HepG2 (cell line): ENCODE results near the gene NKRF. TPM values are rescaled to one million over a fixed set of nuclear protein-coding genes. Genes with fewer than 3 reads are reported as not detected.

Experiments used
- CCDC6 ChIP-seq: sonication (generic); formaldehyde crosslinking; IDR thresholded peaks from 2 replicates; pipeline ENCODE4 v1.8.1; 2022; ENCODE audit warnings: mild to moderate bottlenecking, missing genetic modification reagents, moderate library complexity
- POGZ ChIP-seq: sonication (generic); formaldehyde crosslinking; IDR thresholded peaks from 2 replicates; pipeline ENCODE4 v1.4.0; 2020; ENCODE audit warnings: mild to moderate bottlenecking, missing genetic modification reagents
- SAP130 ChIP-seq: IDR thresholded peaks from 2 replicates; pipeline ENCODE4 v1.6.1; 2016; ENCODE audit warnings: low read depth
- USF2 ChIP-seq, 2 experiments: sonication (generic) in 1 of 2; formaldehyde crosslinking in 1 of 2; IDR thresholded peaks; 2 replicates each; pipeline versions ENCODE4 v1.5.1 to v1.6.1; 2011 to 2020; ENCODE audit warnings: borderline replicate concordance in 1 of 2, low read depth in 1 of 2, low read length in 1 of 2, mild to moderate bottlenecking in 1 of 2, missing genetic modification reagents in 1 of 2, moderate library complexity in 1 of 2
- ZNF253 ChIP-seq: sonication (generic); formaldehyde crosslinking; IDR thresholded peaks from 2 replicates; pipeline ENCODE4 v1.8.0; 2022; ENCODE audit warnings: mild to moderate bottlenecking, missing genetic modification reagents, borderline replicate concordance
- ZNF816 ChIP-seq: sonication (generic); formaldehyde crosslinking; IDR thresholded peaks from 2 replicates; pipeline ENCODE4 v1.8.0; 2022; ENCODE audit warnings: missing genetic modification reagents, mild to moderate bottlenecking, borderline replicate concordance
- polyA plus RNA-seq, 8 experiments: library from polyadenylated mRNA; depleted of rRNA in 3 of 8; stranded (reverse) in 7 of 8; unstranded in 1 of 8; fragments of >200 nt; fragmentation: Illumina TruSeq in 4 of 8; extraction: Trizol in 4 of 8; gene quantifications; 2 replicates each; pipeline versions ENCODE4 v1.2.1 to v1.2.3, GENCODE V29; 2011 to 2016; ENCODE audit warnings: low read depth in 4 of 8, missing spikeins in 1 of 8, mixed read lengths in 1 of 8; ENCODE audit not compliant: insufficient read depth in 1 of 8
- total RNA-seq, 5 experiments: library from RNA; depleted of rRNA; stranded (reverse); fragments of >200 nt; fragmentation: Illumina TruSeq; extraction: Trizol; gene quantifications; 2 replicates each; pipeline ENCODE4 v1.2.3, GENCODE V29; 2016; ENCODE audit warnings: low read depth in 1 of 5
- TF ChIP-seq, protein P1 (sequence below): sonication (generic); IDR thresholded peaks from 2 replicates; pipeline ENCODE4 v1.6.1; 2016; ENCODE audit warnings: low read depth, borderline replicate concordance

The NKRF gene
- total and polyA plus RNA-seq, 2 of the 13 experiments (the other 11 are each of a cell fraction or from before 2014, with no cell fraction given), result 3.3 to 6.0 TPM

DNA sequence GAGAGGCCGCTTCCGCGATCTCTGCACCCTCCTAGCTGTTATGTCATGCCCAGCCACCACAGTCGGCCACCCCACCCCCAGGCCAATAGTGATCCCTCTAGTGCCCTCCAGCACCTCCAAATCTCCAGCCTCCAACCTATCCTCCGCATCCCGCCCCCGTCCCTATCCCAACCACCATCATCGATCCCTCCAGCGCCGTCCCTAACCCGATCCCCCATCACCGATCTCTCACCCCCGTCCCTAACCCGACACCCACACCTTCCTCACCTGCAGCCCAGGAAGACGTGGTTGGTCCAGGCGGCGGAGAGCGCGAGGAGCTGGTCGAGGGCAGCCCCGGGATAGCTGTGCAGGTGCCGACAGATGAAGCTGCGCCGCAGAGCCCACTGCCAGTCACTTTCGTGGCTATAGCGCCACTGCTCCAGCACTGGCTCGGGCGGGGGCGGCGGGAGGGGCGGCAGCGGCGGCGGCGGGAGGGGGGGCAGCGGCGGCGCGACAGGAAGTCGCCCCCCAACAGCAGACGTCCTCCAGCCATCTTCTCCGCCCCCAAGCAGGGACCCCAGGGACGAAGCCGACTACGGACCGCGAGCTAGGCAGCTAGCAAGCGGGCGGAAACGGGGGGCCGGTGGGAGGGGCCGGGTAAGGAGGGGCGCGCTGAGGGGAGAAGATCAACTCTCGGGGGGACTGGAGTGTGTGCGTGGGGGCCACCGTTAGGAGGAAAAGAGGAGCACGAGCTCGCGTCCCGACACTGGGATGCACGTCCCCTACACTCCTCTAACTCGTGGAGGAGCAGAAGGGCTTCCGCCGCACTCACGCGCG lies 552 bp downstream of the NKRF start (continued):
- TF ChIP-seq POGZ (CRISPR knock-in tag) (0 out of 2 replicates have a peak, but pooled peaks have one; percentile 2), ZNF253 (CRISPR knock-in tag) (no peak), CCDC6 (CRISPR knock-in tag) (0 out of 2 replicates have a peak, but pooled peaks have one; percentile 35), SAP130 (CRISPR knock-in tag) (peak; percentile 37), ZNF816 (CRISPR knock-in tag) (0 out of 2 replicates have a peak, but pooled peaks have one; percentile 2), USF2 (IDR thresholded peaks at IDR 0.05; ENCODE audit: low read depth, low read length) (no peak), USF2 (CRISPR knock-in tag; IDR thresholded peaks at IDR 0.05; ENCODE audit: borderline replicate concordance) (no peak)
- TF ChIP-seq, protein P1, sequence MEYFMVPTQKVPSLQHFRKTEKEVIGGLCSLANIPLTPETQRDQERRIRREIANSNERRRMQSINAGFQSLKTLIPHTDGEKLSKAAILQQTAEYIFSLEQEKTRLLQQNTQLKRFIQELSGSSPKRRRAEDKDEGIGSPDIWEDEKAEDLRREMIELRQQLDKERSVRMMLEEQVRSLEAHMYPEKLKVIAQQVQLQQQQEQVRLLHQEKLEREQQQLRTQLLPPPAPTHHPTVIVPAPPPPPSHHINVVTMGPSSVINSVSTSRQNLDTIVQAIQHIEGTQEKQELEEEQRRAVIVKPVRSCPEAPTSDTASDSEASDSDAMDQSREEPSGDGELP, result no peak
